Muscle layer of duodenum (tissue), 2 donors: Measurements from ENCODE around the gene TRIM44.
"Not testable (repeated sequence)": the region's sequence is repeated elsewhere in the genome, so short reads cannot be mapped to it uniquely, and the experiment has no call there.

Experiments
- H3K27ac ChIP-seq: one replicate; pipeline ENCODE4 v1.7.0; 2013; ENCODE audit warnings: mild to moderate bottlenecking, low read length
- H3K27me3 ChIP-seq: one replicate; pipeline ENCODE4 v1.7.0; 2013; ENCODE audit warnings: low read depth, mild to moderate bottlenecking, control low read depth, low read length
- H3K36me3 ChIP-seq, 2 donors: one replicate each; pipeline ENCODE4 v1.7.0; 2013; ENCODE audit warnings: low read length in 2 of 2, control low read depth in 1 of 2, mild to moderate bottlenecking in 1 of 2; ENCODE audit not compliant: insufficient read depth in 2 of 2, control insufficient read depth in 1 of 2
- H3K4me1 ChIP-seq, 2 donors: one replicate each; pipeline ENCODE4 v1.7.0; 2013; ENCODE audit warnings: low read length in 2 of 2, mild to moderate bottlenecking in 2 of 2, control low read depth in 1 of 2, moderate library complexity in 1 of 2; ENCODE audit not compliant: insufficient read depth in 2 of 2, control insufficient read depth in 1 of 2
- H3K4me3 ChIP-seq, 2 donors: one replicate each; pipeline ENCODE4 v1.7.0; 2013; ENCODE audit warnings: low read length in 2 of 2, low read depth in 1 of 2, mild to moderate bottlenecking in 1 of 2
- H3K9me3 ChIP-seq, 2 donors: one replicate each; pipeline ENCODE4 v1.7.0; 2013; ENCODE audit warnings: low read length in 2 of 2, control low read depth in 1 of 2, mild to moderate bottlenecking in 1 of 2; ENCODE audit not compliant: control insufficient read depth in 1 of 2
- donor health status: healthy.

Gene TRIM44

GRCh38 chr11:35836205-35836604 is 173.6 kb downstream of the TRIM44 start:
- no peak overlapping the region for H3K27ac ChIP-seq
- H3K9me3 ChIP-seq, result peaks cover 0 to 5% of the 10 kb centered on the region in 2 donors
- H3K27me3 ChIP-seq, result no peaks in the 10 kb centered on the region
- H3K4me1 ChIP-seq, result no peaks in the 10 kb centered on the region
- no peaks in the 10 kb centered on the region for H3K36me3 ChIP-seq
- H3K4me3 ChIP-seq, result no peak overlapping the region

GRCh38 chr11:35838071-35838470 is 175.5 kb downstream of the TRIM44 start:
- Histone ChIP-seq H3K27ac (no peak overlapping the region), H3K36me3 (no peaks in the 10 kb centered on the region)

GRCh38 chr11:35838697-35839367 is 176.3 kb downstream of the TRIM44 start:
- not testable (repeated sequence) for H3K27me3 ChIP-seq, H3K9me3 ChIP-seq, H3K4me3 ChIP-seq, H3K4me1 ChIP-seq, H3K36me3 ChIP-seq, H3K27ac ChIP-seq

More at GRCh38 chr11:35838071-35838470, 175.5 kb downstream of the TRIM44 start:
- Histone ChIP-seq H3K9me3 (peaks cover 0 to 5% of the 10 kb centered on the region in 2 donors), H3K27me3 (no peaks in the 10 kb centered on the region), H3K4me3 (no peak overlapping the region), H3K4me1 (no peaks in the 10 kb centered on the region)

- H3K9me3 ChIP-seq, result peaks cover 0 to 5% of the 10 kb centered on the region in 2 donors
Measured at GRCh38 chr11:35839368-35840161, 177.0 kb downstream of the TRIM44 start.

GRCh38 chr11:35841733-35842132 is 179.2 kb downstream of the TRIM44 start:
- Histone ChIP-seq H3K9me3 (peaks cover 0 to 5% of the 10 kb centered on the region in 2 donors), H3K4me1 (no peaks in the 10 kb centered on the region), H3K27ac (no peak overlapping the region), H3K36me3 (no peaks in the 10 kb centered on the region), H3K4me3 (no peak overlapping the region), H3K27me3 (no peaks in the 10 kb centered on the region)

More at GRCh38 chr11:35839368-35840161, 177.0 kb downstream of the TRIM44 start:
- Histone ChIP-seq H3K4me1 (no peaks in the 10 kb centered on the region), H3K36me3 (no peaks in the 10 kb centered on the region), H3K27ac (no peak overlapping the region), H3K4me3 (no peak overlapping the region), H3K27me3 (no peaks in the 10 kb centered on the region)

- Histone ChIP-seq H3K4me3 (no peak overlapping the region), H3K4me1 (no peaks in the 10 kb centered on the region), H3K9me3 (peaks cover 0 to 5% of the 10 kb centered on the region in 2 donors), H3K27me3 (no peaks in the 10 kb centered on the region), H3K27ac (no peak overlapping the region), H3K36me3 (no peaks in the 10 kb centered on the region)
Measured at GRCh38 chr11:35842958-35843357, 180.4 kb downstream of the TRIM44 start.

GRCh38 chr11:35844579-35844978 is 182.0 kb downstream of the TRIM44 start:
- H3K9me3 ChIP-seq, result peaks cover 0 to 4% of the 10 kb centered on the region in 2 donors
- H3K36me3 ChIP-seq, result no peaks in the 10 kb centered on the region
- no peak overlapping the region for H3K27ac ChIP-seq
- H3K27me3 ChIP-seq, result no peaks in the 10 kb centered on the region
- H3K4me3 ChIP-seq, result no peak overlapping the region
- H3K4me1 ChIP-seq, result no peaks in the 10 kb centered on the region

GRCh38 chr11:35845860-35846259 is 183.3 kb downstream of the TRIM44 start:
- no peak overlapping the region for H3K27ac ChIP-seq

GRCh38 chr11:35846874-35847273 is 184.3 kb downstream of the TRIM44 start:
- Histone ChIP-seq H3K4me3 (no peak overlapping the region), H3K4me1 (no peaks in the 10 kb centered on the region), H3K36me3 (no peaks in the 10 kb centered on the region), H3K9me3 (no peaks in the 10 kb centered on the region), H3K27ac (no peak overlapping the region), H3K27me3 (no peaks in the 10 kb centered on the region)

More at GRCh38 chr11:35845860-35846259, 183.3 kb downstream of the TRIM44 start:
- H3K36me3 ChIP-seq, result no peaks in the 10 kb centered on the region
- no peaks in the 10 kb centered on the region for H3K4me1 ChIP-seq
- no peaks in the 10 kb centered on the region for H3K9me3 ChIP-seq
- no peaks in the 10 kb centered on the region for H3K27me3 ChIP-seq
- H3K4me3 ChIP-seq, result no peak overlapping the region

- Histone ChIP-seq H3K9me3 (no peaks in the 10 kb centered on the region), H3K4me3 (no peak overlapping the region), H3K36me3 (no peaks in the 10 kb centered on the region), H3K27ac (no peak overlapping the region), H3K27me3 (no peaks in the 10 kb centered on the region), H3K4me1 (no peaks in the 10 kb centered on the region)
Measured at GRCh38 chr11:35847473-35847872, 184.9 kb downstream of the TRIM44 start.

- Histone ChIP-seq H3K27me3 (no peaks in the 10 kb centered on the region), H3K9me3 (no peaks in the 10 kb centered on the region)
Measured at GRCh38 chr11:35848616-35849015, 186.0 kb downstream of the TRIM44 start.

More at GRCh38 chr11:35848616-35849015, 186.0 kb downstream of the TRIM44 start:
- H3K36me3 ChIP-seq, result no peaks in the 10 kb centered on the region
- H3K27ac ChIP-seq, result no peak overlapping the region
- no peaks in the 10 kb centered on the region for H3K4me1 ChIP-seq
- no peak overlapping the region for H3K4me3 ChIP-seq
